Esophagus muscularis mucosa (tissue), 3 donors: Measurements from ENCODE around the gene TMEM176A.

Experiments used
- POLR2A ChIP-seq: fragments of 450-650 bp; IDR thresholded peaks from one replicate; pipeline ENCODE4 v1.6.1; 2017; ENCODE audit warnings: antibody characterized with exemption, moderate library complexity, mild to moderate bottlenecking, low read depth
- POLR2AphosphoS5 ChIP-seq, 2 donors: sonication (generic); formaldehyde crosslinking; IDR thresholded peaks; one replicate each; pipeline ENCODE4 v1.6.1; 2017; ENCODE audit warnings: antibody characterized with exemption in 2 of 2
- TF ChIP-seq, protein P1 (sequence below), 3 experiments: fragments of 200-600 bp in 2 of 3; fragments of 450-650 bp in 1 of 3; sonication (generic) in 2 of 3; IDR thresholded peaks; one replicate each; pipeline ENCODE4 v1.5.1; 2017 to 2019; ENCODE audit warnings: antibody characterized with exemption in 3 of 3, mild to moderate bottlenecking in 2 of 3, moderate library complexity in 1 of 3

GRCh38 chr7:150753826-150754603, 46.6 kb upstream of the TMEM176A start:
- TF ChIP-seq POLR2A (no peak), POLR2AphosphoS5 (IDR thresholded peaks at IDR 0.05) (no peak)
- TF ChIP-seq, protein P1, sequence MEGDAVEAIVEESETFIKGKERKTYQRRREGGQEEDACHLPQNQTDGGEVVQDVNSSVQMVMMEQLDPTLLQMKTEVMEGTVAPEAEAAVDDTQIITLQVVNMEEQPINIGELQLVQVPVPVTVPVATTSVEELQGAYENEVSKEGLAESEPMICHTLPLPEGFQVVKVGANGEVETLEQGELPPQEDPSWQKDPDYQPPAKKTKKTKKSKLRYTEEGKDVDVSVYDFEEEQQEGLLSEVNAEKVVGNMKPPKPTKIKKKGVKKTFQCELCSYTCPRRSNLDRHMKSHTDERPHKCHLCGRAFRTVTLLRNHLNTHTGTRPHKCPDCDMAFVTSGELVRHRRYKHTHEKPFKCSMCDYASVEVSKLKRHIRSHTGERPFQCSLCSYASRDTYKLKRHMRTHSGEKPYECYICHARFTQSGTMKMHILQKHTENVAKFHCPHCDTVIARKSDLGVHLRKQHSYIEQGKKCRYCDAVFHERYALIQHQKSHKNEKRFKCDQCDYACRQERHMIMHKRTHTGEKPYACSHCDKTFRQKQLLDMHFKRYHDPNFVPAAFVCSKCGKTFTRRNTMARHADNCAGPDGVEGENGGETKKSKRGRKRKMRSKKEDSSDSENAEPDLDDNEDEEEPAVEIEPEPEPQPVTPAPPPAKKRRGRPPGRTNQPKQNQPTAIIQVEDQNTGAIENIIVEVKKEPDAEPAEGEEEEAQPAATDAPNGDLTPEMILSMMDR (IDR thresholded peaks at IDR 0.05) = no peak
